PC-9 (cell line): ENCODE data around the gene ZFP3. TPM values are rescaled to one million over a fixed set of nuclear protein-coding genes. Genes with fewer than 3 reads are reported as not detected.

Source experiments
- BruUV-seq: library from RNA; stranded (reverse); fragments of 400-500 nt; replicated peaks from 2 replicates; lab custom pipeline; 2021; lab: Mats Ljungman, UMichigan
- CTCF ChIA-PET: fragments of 300-600 bp; sonication (Branson Sonifier 250); formaldehyde crosslinking; loops from one replicate; lab custom pipeline; 2022; ENCODE audit warnings: antibody characterized with exemption; lab: Charles Lee
- POLR2A ChIA-PET: fragments of 300-600 bp; sonication (Branson Sonifier 250); formaldehyde crosslinking; loops from one replicate; lab custom pipeline; 2022; ENCODE audit warnings: antibody characterized with exemption; ENCODE audit not compliant: unreplicated experiment; lab: Charles Lee
- DNase-seq, 2 experiments: peaks; one replicate each; pipeline versions ENCODE4 v3.0.0 to v3.0.0-alpha.2; 2015 to 2022; ENCODE audit warnings: mixed read lengths in 1 of 2
- H2AFZ ChIP-seq: fragments of 200-600 bp; sonication (generic); 2 replicates; pipeline ENCODE4 v1.8.1; 2017; ENCODE audit warnings: antibody characterized with exemption
- H3F3A ChIP-seq: fragments of 200-600 bp; sonication (generic); 2 replicates; pipeline ENCODE4 v1.8.1; 2017; ENCODE audit warnings: antibody characterized with exemption, mild to moderate bottlenecking, low read depth; ENCODE audit not compliant: insufficient read depth
- H3K27ac ChIP-seq: fragments of 200-600 bp; sonication (generic); 2 replicates; pipeline ENCODE4 v1.6.1; 2016; ENCODE audit warnings: mixed run types
- H3K27me3 ChIP-seq: fragments of 200-600 bp; sonication (generic); 2 replicates; pipeline ENCODE4 v1.6.1; 2016; ENCODE audit warnings: low read depth, mixed run types; ENCODE audit not compliant: insufficient read depth
- H3K36me3 ChIP-seq: fragments of 200-600 bp; sonication (generic); 2 replicates; pipeline ENCODE4 v1.6.1; 2016; ENCODE audit warnings: low read depth, mixed run types
- H3K4me1 ChIP-seq: fragments of 200-600 bp; sonication (generic); replicated peaks from 2 replicates; pipeline ENCODE4 v1.6.1; 2016; ENCODE audit warnings: mixed run types; ENCODE audit not compliant: insufficient read depth
- H3K4me2 ChIP-seq: fragments of 200-600 bp; sonication (generic); 2 replicates; pipeline ENCODE4 v1.6.1; 2017; ENCODE audit warnings: mixed run types
- H3K4me3 ChIP-seq: fragments of 200-600 bp; sonication (generic); 2 replicates; pipeline ENCODE4 v1.6.1; 2016; ENCODE audit warnings: mixed run types
- H3K79me2 ChIP-seq: fragments of 200-600 bp; sonication (generic); 2 replicates; pipeline ENCODE4 v1.6.1; 2017; ENCODE audit warnings: low read depth, mixed run types
- H3K9me2 ChIP-seq: fragments of 200-600 bp; sonication (generic); 2 replicates; pipeline ENCODE4 v1.8.1; 2017; ENCODE audit warnings: mild to moderate bottlenecking; ENCODE audit not compliant: insufficient read depth
- H3K9me3 ChIP-seq: fragments of 200-600 bp; sonication (generic); 2 replicates; pipeline ENCODE4 v1.8.1; 2016; ENCODE audit warnings: low read depth; ENCODE audit not compliant: insufficient read depth
- H4K20me1 ChIP-seq: fragments of 200-600 bp; sonication (generic); 2 replicates; pipeline ENCODE4 v1.8.1; 2017; ENCODE audit not compliant: insufficient read depth
- EZH2 ChIP-seq: fragments of 200-600 bp; sonication (generic); IDR thresholded peaks from 2 replicates; pipeline ENCODE4 v1.8.0; 2017; ENCODE audit warnings: antibody characterized with exemption, low read depth
- intact Hi-C: fragments of 100-400 bp; cut with micrococcal nuclease; formaldehyde crosslinking; loops from one replicate; pipeline ENCODE4 v1.10.0; 2022; ENCODE audit not compliant: unreplicated experiment
- total RNA-seq: library from RNA; stranded (reverse); gene quantifications from 2 replicates; pipeline ENCODE4 v1.2.3, GENCODE V29; 2021
- TF ChIP-seq, protein P1 (sequence below): fragments of 200-600 bp; sonication (generic); conservative IDR thresholded peaks from 2 replicates; pipeline ENCODE4 v1.6.1; 2017; ENCODE audit warnings: mixed run types, antibody characterized with exemption, mild to moderate bottlenecking, moderate library complexity

ZFP3 gene
- total RNA-seq, 1 experiment from 2014 or later = 4.5 TPM

DNA sequence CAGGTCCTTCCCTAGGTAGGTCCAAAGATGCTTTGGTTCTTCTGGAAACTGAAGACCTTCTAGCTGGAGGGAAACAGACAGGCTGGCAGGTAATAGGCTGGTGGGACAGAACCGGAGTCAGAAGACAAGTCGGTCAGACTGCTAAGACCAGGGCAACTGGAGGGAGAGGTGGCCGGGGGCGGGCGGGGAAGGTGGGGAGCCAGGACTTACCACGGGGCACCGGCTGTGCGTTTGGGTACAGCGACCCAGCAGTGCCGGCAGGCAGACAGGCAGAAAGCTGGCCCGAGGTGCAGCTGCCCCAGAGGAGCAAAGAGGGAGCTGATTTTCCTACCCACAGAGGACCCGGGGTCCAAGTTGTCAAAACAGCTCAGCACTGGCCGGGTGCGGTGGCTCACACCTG, 43.6 kb upstream of the ZFP3 start:
- peak overlapping the region; percentile 70 for H3K4me2 ChIP-seq
- no peak overlapping the region for H3K4me3 ChIP-seq
- no peaks in the 10 kb centered on the region for H3K9me3 ChIP-seq
- H2AFZ ChIP-seq = no peak overlapping the region
- TF ChIP-seq EZH2 = no peak
- TF ChIP-seq, protein P1, sequence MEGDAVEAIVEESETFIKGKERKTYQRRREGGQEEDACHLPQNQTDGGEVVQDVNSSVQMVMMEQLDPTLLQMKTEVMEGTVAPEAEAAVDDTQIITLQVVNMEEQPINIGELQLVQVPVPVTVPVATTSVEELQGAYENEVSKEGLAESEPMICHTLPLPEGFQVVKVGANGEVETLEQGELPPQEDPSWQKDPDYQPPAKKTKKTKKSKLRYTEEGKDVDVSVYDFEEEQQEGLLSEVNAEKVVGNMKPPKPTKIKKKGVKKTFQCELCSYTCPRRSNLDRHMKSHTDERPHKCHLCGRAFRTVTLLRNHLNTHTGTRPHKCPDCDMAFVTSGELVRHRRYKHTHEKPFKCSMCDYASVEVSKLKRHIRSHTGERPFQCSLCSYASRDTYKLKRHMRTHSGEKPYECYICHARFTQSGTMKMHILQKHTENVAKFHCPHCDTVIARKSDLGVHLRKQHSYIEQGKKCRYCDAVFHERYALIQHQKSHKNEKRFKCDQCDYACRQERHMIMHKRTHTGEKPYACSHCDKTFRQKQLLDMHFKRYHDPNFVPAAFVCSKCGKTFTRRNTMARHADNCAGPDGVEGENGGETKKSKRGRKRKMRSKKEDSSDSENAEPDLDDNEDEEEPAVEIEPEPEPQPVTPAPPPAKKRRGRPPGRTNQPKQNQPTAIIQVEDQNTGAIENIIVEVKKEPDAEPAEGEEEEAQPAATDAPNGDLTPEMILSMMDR = no peak
- no peaks in the 10 kb centered on the region for H3K9me2 ChIP-seq
- no peaks in the 10 kb centered on the region for H3K36me3 ChIP-seq
- ChIA-PET CTCF (interaction anchor here (0.5 kb wide), 2 partner anchors 28 to 109 kb away, joined by 4 to 18 read pairs; no protein-coding TSS in a partner anchor), POLR2A (no interaction called here)
- DNase-seq = no peak
- no peaks in the 10 kb centered on the region for H4K20me1 ChIP-seq
- no peaks in the 10 kb centered on the region; the same call in 1 of the 2 replicates for H3F3A ChIP-seq
- BruUV-seq = no TSS peak
- no peak overlapping the region for H3K27ac ChIP-seq
- intact Hi-C loops = no loop called here
- H3K79me2 ChIP-seq = no peaks in the 10 kb centered on the region
- peaks cover 3% of the 10 kb centered on the region; the same call in 1 of the 2 replicates for H3K27me3 ChIP-seq
- 0 out of 2 replicates have a peak, but pooled peaks cover 3% of the 10 kb centered on the region for H3K4me1 ChIP-seq

- H3K4me3 ChIP-seq = peak within 1 kb of the TSS; percentile 38; the same call in 1 of the 2 replicates
These were observed 43.0 kb upstream of the ZFP3 start, which contains the start of gene SLC52A1 for GRCh38 chr17:5035315-5035714. Gene SLC52A1, minus strand, starts transcription at chr17:5035426. Its CDS starts 820 bp downstream, at chr17:5034606.

DNA sequence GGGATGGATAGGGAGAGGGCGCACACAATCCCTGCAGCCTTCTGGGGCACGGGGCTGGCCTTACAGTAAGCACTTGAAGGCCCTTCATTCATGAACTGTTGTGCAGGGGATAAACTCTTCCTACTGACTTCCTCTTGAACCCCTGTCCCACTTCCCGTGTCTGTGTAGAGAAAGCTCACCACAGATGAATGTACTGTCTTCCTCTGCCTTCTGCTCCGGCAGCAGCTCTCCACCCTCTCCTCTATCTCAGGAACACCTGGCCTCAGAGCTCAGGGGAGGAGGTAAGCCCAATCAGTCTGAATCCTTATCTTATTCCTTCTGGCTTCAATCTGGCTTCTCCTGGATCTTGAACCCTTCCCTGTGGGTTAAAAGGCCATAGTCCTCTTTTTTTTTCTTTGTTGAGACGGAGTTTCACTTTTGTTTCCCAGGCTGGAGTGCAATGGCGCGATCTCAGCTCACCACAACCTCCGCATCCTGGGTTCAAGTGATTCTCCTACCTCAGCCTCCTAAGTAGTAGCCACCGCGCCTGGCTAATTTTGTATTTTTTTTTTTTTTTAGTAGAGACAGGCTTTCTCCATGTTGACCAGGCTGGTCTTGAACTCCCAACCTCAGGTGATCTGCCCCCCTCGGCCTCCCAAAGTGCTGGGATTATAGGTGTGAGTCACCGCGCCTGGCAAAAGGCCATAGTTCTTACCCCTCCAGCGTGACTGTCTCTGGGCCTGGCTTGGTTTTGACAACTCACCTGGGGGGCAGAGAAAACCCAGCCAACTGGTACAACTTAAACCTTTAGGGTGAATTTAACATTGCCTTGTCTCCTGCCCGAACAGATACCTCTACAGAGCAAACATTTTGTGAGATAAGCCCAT, 35.9 kb upstream of the ZFP3 start:
- ChIA-PET POLR2A (no interaction called here), CTCF (no interaction called here)
- peaks cover 13% of the 10 kb centered on the region for H3K4me1 ChIP-seq
- no peak overlapping the region for H3K4me2 ChIP-seq
- H3K27ac ChIP-seq = no peak overlapping the region
- H3F3A ChIP-seq = no peaks in the 10 kb centered on the region
- intact Hi-C loops = no loop called here
- TF ChIP-seq, protein P1 = no peak
- no peak for TF ChIP-seq EZH2
- no peaks in the 10 kb centered on the region for H4K20me1 ChIP-seq
- H2AFZ ChIP-seq = no peak overlapping the region
- no peaks in the 10 kb centered on the region for H3K36me3 ChIP-seq
- no peaks in the 10 kb centered on the region for H3K9me2 ChIP-seq
- no peaks in the 10 kb centered on the region for H3K9me3 ChIP-seq
- no TSS peak for BruUV-seq
- DNase-seq = no peak
- no peaks in the 10 kb centered on the region for H3K79me2 ChIP-seq
- H3K27me3 ChIP-seq = no peaks in the 10 kb centered on the region
- no peak overlapping the region for H3K4me3 ChIP-seq

More at GRCh38 chr17:5035315-5035714, 43.0 kb upstream of the ZFP3 start, which contains the start of gene SLC52A1:
- no peaks in the 10 kb centered on the region for H4K20me1 ChIP-seq
- ChIA-PET CTCF (interaction anchor here (0.6 kb wide), 2 partner anchors 26 to 1833 kb away, joined by 3 to 7 read pairs; no protein-coding TSS in a partner anchor), POLR2A (interaction anchor here (0.6 kb wide), 2 partner anchors 12 to 125 kb away, joined by 4 to 16 read pairs; no protein-coding TSS in a partner anchor)
- no peaks in the 10 kb centered on the region for H3K79me2 ChIP-seq
- peak within 1 kb of the TSS; percentile 70 for H3K4me2 ChIP-seq
- H3F3A ChIP-seq = no peaks in the 10 kb centered on the region; the same call in 1 of the 2 replicates
- no peaks in the 10 kb centered on the region for H3K9me2 ChIP-seq
- H3K4me1 ChIP-seq = 0 out of 2 replicates have a peak, but pooled peaks cover 3% of the 10 kb centered on the region
- intact Hi-C loops = no loop called here
- no peaks in the 10 kb centered on the region for H3K36me3 ChIP-seq
- no peak for DNase-seq
- H3K9me3 ChIP-seq = no peaks in the 10 kb centered on the region
- no peak within 1 kb of the TSS for H3K27ac ChIP-seq
- no TSS peak for BruUV-seq
- H3K27me3 ChIP-seq = peaks cover 3% of the 10 kb centered on the region; the same call in 1 of the 2 replicates
- H2AFZ ChIP-seq = peak within 1 kb of the TSS; percentile 76
- no peak for TF ChIP-seq EZH2
- TF ChIP-seq, protein P1 = no peak
